ENCODE results near the gene NMUR2. TPM values are rescaled to one million over a fixed set of nuclear protein-coding genes. Genes with fewer than 3 reads are reported as not detected.

Gene NMUR2, protein sequence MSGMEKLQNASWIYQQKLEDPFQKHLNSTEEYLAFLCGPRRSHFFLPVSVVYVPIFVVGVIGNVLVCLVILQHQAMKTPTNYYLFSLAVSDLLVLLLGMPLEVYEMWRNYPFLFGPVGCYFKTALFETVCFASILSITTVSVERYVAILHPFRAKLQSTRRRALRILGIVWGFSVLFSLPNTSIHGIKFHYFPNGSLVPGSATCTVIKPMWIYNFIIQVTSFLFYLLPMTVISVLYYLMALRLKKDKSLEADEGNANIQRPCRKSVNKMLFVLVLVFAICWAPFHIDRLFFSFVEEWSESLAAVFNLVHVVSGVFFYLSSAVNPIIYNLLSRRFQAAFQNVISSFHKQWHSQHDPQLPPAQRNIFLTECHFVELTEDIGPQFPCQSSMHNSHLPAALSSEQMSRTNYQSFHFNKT
- total RNA-seq: 0.87 TPM in 1 of 2 replicates, not detected in the other

GRCh38 chr5:152405145-152405544, at the start of gene NMUR2:
TSS of gene NMUR2 (minus strand) at chr5:152405279. CDS start at chr5:152405113, 166 bp downstream.
- DNase-seq (ENCODE audit: extremely low read depth, low read depth, low spot score): no peak

GRCh38 chr5:152443935-152444334, 38.9 kb upstream of the NMUR2 start:
- no peak for DNase-seq (ENCODE audit: extremely low read depth, low read depth, low spot score)

- no peak for DNase-seq (ENCODE audit: extremely low read depth, low read depth, low spot score)
Observed at GRCh38 chr5:152439791-152440190, 34.7 kb upstream of the NMUR2 start.

DNA sequence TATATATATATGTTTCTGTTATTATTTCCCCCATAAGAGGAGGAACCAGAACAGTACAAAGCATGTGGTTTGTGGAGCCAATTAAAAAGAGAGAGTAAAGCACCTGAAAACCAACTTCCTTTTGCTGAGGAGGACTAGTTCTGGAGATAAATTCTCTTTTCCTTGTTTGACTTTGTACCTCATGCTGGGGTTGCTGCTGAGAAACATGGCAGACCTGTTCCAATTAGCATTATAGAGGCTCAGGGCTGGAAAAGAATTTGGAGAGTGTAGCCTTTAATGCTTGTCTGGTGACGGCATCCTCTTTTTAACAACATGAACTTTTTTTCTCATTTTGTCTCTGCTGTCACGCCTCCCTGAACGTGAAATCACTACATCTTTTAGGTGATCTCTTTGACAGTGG, 32.8 kb upstream of the NMUR2 start:
- no peak for DNase-seq (ENCODE audit: extremely low read depth, low read depth, low spot score)

GRCh38 chr5:152427721-152428120, 22.6 kb upstream of the NMUR2 start:
- no peak for DNase-seq (ENCODE audit: extremely low read depth, low read depth, low spot score)

GRCh38 chr5:152425083-152425482, 20.0 kb upstream of the NMUR2 start:
- DNase-seq (ENCODE audit: extremely low read depth, low read depth, low spot score): no peak

GRCh38 chr5:152424501-152424900, 19.4 kb upstream of the NMUR2 start:
- no peak for DNase-seq (ENCODE audit: extremely low read depth, low read depth, low spot score)

- no peak for DNase-seq (ENCODE audit: extremely low read depth, low read depth, low spot score)
Observed at GRCh38 chr5:152422081-152422480, 17.0 kb upstream of the NMUR2 start.

DNA sequence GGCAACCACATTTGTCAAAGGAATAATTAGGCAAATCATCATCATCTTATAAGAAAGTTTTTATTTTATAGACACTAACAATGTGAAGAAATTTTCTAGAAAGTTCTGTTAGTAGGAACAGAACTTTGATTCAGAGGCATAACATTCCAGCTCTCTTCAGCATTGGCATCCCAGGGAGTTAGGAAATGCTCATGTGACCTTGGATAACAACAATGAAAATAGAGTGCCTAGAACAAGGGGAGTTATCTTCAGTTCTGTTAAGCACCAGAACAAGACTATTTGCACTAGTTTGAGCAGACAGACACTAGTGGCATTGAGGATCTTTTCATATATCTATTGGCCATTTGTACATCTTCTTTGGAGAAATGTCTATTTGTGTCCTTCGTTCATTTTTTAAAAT, 7.0 kb upstream of the NMUR2 start:
- DNase-seq (ENCODE audit: extremely low read depth, low read depth, low spot score): no peak

DNA sequence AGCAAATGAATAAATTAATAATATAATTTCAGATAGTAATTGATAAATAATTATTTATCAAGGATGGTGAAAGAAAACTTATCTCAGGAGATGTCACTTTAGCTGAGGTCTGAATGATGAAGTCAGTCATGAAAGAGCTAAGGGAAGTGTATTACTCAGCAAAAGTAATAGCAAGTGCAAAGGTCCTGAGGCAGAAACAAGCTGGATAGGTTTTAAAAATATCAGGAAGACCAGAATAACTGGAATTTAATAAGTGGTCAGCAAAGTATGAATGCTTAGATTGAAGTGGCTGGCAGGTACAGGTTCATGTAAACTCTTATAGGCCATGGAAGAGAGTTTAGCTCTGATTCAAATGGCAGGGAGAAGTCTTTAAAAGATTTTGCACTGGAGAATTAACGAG, 1.0 kb upstream of the NMUR2 start:
- no peak for DNase-seq (ENCODE audit: extremely low read depth, low read depth, low spot score)

GRCh38 chr5:152404494-152404893, 585 bp downstream of the NMUR2 start:
- DNase-seq (ENCODE audit: extremely low read depth, low read depth, low spot score): no peak

GRCh38 chr5:152403046-152403445, 2.0 kb downstream of the NMUR2 start:
- DNase-seq (ENCODE audit: extremely low read depth, low read depth, low spot score): no peak

DNA sequence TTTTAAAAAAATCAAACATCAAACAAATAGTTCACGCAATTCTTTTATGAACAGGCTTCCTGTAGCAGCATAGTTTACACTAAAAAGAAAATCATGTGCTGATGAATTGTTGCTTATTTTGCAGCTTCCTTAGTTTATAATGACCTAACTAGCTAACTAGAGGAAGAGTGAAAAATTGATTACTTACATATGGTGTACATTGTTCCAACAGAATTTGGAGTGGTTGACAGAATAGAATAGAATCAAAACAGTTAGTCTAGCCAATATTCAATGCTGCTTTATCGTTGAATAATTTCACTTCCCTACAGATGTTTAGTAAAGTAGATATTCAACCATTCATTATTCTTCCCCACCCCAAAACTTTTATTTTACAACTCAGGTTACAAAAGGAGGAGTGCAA, 4.2 kb downstream of the NMUR2 start:
- no peak for DNase-seq (ENCODE audit: extremely low read depth, low read depth, low spot score)

DNA sequence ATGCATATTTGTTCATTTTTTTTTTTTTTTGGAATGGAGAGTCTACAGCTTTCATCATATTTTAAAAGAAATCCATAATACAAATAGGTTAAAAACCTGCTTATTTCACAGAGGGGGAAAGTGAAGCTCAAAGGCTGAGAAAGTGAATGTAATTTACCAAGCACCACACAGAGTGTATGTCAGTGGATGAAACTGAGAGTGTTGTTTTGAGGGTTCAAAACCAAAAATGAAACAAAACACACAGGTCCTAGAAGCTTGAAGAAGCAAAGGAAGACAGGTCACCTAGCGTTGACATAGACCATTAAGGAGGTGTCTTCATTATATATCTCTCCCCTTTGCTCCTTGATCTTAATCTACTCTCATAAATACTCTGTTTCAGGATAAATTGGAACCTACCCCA, 7.5 kb downstream of the NMUR2 start:
- DNase-seq (ENCODE audit: extremely low read depth, low read depth, low spot score): no peak

DNA sequence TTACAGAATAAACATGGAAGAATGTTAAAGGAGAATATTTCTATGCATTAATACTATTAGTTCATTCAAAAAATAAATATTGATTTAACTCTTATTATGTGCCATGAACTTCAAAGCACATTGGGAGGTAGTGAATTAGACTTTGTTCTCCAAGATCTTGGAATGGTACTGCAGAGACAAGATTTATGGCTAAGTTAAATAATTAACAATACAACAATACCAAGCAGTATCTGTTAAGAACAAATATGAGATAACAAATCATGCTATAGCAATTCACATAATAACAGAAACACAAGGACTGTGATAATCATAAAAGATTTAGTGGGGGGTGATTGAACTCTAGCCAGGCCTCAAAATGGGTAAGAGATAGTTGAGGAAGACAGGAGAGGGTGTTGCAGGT, 11.6 kb downstream of the NMUR2 start:
- DNase-seq (ENCODE audit: extremely low read depth, low read depth, low spot score): no peak

DNA sequence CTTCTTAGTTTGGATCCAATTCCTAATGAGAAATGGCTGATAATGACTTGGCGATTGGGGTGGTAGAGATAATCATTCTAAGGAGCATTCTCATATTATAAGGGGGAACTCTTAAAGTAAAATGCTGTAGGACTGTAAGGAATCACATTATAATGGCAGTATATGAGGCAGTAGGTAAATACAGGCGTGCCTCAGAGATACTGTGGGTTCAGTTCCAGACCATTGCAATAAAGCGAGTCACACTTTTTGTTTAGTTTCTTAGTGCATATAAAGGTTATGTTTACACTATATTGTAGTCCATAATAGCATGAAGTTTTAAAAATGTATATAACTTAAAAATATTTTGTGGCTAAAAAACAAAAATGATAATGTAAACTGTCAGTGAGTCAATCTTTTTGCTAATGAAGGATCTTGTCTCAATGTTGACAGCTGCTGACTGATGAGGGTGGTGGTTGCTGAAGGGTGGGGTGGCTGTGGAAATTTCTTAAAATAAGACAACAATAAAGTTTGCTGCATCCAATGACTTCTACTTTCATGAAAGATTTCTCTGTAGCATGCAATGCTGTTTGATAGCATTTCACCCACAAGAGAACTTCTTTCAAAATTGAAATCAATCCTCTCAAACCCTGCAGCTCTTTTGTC, 15.8 kb downstream of the NMUR2 start:
- DNase-seq (ENCODE audit: extremely low read depth, low read depth, low spot score): no peak

DNA sequence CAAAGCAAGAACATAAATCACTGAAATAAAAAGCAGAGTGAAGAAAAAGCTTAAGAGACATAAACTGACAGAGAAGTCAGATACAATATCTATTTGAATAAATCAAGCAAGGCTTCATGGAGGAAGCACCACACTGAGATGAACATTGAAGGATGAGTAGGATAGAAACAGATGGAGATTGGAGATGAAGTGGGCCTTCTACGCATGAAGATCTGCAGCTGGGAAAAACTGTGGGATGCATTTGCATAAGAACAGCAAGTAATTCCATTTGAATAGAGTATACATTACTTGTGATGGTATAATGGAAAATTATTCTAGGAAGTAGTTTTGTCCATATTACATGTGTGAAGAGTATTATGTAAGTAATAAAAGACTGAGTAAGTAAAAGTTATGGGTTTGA, 16.5 kb downstream of the NMUR2 start:
- no peak for DNase-seq (ENCODE audit: extremely low read depth, low read depth, low spot score)

DNA sequence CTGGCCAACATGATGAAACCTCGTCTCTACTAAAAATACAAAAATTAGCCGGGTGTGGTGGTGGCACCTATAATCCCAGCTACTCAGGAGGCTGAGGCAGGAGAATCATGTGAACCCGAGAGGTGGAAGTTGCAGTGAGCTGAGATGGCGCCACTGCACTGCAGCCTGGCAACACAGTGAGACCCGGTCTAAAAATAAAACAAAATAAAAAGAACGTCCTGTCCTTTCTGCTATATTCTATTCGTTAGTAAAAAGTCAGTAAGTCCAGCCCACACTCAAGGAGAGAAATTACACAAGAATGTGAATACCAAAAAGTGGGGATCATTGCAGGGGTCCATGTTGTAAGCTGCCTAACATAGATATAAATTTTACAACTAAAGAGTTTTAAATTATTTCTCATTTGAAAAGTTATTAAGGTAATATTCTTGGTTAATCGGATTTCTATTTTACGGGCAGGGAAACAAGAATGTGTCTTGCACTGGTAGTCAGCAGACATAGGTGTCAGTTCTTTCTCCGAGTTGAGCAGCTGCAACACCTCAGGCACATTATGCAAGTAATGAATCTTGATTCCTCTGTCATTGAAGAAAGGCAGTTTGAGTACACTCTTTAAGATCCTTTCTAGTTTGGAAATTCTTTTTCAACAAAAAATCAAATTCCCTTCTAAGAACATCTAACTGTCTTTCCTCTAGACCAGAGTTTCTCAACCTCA, 24.5 kb downstream of the NMUR2 start:
- DNase-seq (ENCODE audit: extremely low read depth, low read depth, low spot score): no peak

DNA sequence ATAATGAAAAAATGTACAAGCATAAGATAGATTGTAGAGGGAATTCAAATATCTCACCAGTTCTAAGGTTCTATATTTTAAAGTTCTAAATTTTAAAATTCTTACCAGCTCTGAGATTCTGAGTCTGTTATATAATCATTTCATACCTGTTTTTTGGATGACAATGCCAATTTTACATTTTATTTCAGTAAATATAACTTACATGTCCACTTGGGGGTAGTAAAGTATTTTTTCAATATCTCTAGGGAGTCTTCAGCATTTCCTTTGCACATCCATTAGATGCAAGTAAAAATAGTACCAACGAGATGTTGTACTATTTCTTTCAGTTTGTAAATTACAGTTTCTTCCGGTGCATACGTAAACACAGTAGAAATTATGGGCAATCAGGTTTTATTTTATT, 25.7 kb downstream of the NMUR2 start:
- DNase-seq (ENCODE audit: extremely low read depth, low read depth, low spot score): no peak

DNA sequence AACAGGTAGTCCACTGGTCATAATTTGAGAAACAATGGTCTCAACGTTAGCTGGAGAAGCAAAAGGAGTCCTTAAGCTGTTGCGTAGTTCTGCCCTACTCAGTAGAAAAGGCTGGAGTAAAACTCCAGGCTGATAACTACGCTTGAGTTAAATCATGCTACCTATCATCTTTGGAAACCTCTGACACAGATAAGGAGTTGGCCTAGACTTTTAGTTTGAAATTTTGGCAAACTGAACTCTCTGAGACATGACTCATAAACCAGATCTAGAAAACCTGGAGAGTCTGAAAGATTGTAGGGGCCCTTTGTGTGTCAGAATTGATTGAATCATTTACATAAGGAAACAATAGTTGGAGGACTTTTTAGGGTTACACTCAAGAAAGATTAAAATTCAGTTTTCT, 26.3 kb downstream of the NMUR2 start:
- DNase-seq (ENCODE audit: extremely low read depth, low read depth, low spot score): no peak

DNA sequence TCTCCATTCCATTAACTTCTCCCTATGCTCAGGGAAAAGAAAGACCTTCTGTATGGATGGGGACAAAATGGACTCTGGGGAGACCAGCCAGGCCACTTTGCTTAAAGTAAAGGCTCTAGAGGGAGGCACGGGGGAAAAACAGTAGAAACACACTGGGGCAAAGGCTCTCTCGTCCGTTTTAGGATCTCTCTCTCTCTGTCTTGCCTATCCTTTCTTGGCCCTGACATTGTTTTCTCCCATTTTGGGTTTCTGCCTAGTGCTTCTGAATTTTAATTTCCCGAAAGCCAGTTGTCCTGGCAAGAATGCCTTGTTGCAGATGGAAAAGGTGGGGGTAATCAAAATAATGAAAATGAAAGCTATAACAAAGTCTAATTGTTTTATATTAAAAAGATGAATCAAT, 28.2 kb downstream of the NMUR2 start:
- DNase-seq (ENCODE audit: extremely low read depth, low read depth, low spot score): no peak
